ENCODE results near the gene CDC45.

- TF ChIP-seq POLR2A (IDR thresholded peaks at IDR 0.05) (no peak), CTCF (IDR thresholded peaks at IDR 0.05) (no peak)
Observed at GRCh38 chr22:19498866-19499190, 19.1 kb downstream of the CDC45 start.
